Non-pigmented ciliary epithelial cell (primary cell): ENCODE data around the gene GON7.
"Not testable (repeated sequence)": the region's sequence is repeated elsewhere in the genome, so short reads cannot be mapped to it uniquely, and the experiment has no call there.

Source experiments
- DNase-seq: peaks from one replicate; pipeline ENCODE4 v3.0.0-alpha.2; 2010; ENCODE audit warnings: low read depth

The GON7 gene, protein sequence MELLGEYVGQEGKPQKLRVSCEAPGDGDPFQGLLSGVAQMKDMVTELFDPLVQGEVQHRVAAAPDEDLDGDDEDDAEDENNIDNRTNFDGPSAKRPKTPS

DNA sequence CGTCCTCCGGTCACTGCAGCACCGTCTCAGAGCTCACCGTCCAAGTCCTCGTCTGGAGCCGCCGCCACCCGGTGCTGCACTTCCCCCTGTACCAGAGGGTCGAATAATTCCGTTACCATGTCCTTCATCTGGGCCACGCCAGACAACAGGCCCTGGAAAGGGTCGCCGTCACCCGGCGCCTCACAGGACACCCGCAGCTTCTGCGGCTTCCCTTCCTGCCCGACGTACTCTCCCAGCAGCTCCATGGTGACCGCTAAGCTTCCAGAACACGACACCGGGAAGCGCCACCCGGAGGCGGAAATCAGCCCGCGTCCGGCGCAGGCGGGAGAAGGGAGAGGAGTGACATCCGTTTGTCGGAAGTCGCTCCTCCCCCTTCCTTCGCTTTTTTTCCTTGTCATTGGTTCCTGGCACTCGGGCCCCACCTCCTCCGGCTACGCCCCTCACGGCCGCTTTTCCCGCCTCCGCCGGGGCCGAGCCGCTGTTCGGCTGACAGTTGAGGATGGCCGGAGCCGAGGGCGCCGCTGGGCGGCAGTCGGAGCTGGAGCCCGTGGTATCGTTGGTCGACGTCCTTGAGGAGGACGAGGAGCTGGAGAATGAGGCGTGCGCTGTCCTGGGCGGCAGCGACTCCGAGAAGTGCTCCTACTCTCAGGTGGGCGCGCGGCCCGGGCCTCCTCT is at the start of gene GON7, which contains the start of gene UBR7:
Gene GON7 (minus strand): TSS at position 273 of the 675 bp plus-strand sequence. CDS start 28 bp downstream, at position 245.
Gene UBR7 (plus strand): TSS at position 464 of the 675 bp plus-strand sequence. CDS start 36 bp downstream, at position 500.
- DNase-seq = peak; percentile 80

DNA sequence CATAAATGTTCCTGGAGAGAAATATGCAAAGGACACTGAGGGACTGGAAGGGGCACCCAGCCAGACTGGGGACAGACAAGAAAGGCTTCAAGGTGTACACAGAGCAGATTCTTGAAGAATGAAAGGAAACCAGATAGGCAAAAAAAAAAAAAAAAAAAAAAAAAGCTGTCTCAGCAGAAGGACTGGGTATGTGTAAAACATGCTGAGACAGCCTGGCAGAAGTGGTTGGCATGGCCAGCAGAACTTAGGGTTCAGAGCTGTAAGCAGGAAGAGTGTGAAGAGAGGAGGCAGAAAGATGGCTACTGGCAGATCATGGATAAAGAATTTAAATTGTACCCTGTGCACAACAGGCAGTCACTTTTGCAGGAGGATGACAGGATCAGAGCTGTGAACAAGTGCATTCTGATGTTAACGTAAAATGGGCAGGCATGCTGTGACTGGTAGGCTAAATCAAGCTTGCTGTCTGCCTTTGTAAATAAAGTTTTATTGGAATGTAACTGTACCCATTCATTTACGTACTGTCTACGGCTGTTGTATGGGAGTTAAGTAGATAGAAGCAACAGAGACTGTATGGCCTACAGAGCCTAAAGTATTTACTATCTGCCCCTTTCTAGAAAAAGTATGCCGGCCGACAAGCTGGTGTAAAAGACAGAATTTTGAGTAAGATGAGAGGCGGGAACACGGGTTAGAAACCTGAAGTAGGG is 42.4 kb upstream of the GON7 start:
- no peak for DNase-seq

DNA sequence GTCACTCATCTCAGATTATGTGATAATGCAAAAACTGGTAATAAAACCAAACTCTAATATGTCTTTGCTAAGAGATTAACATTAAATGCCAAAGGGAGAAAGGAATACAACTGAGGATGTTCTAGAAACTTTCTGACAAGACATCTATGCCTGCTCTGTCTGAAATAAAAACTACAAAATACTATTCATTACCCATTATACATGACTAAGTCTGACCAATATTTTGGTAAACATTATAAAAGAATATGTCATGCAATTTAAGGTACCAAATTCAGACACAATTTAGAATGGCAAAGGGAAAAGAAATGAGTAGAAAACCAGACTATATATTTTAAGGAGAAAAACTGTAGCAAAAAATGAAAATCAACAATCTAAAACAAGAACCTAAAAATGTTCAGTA is 39.7 kb upstream of the GON7 start:
- DNase-seq = no peak

DNA sequence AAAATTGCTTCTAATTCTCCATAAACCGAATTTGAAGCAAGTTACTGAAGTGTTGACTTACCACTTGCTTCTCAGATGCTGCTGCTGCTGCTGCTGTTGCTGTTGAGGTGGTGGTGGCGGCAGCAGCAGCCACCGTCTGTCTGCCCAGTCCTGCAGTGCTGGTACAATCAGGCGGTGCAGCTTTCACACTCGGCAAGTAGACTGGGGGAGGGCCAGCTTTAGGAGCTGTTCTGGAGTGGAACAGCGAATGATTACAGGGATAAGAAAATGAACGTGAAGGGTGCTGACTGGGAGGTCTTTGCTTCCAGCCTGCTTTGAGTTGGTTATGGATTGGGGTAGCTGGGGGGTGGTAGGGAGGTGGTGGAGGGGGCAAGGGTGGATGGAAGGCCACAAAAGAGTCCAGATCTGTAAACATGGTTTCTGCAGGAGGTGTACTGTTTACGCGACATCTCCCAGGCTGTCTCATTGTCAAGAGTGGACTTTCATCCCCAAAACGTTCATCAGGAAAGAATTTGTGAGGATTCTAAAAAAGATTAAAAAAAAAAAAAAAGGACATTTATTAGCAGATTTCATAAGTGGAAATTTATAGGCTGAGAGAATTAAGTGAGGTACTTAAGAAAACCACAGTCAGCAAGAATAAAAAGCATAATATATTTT is 39.0 kb upstream of the GON7 start:
- DNase-seq = no peak

DNA sequence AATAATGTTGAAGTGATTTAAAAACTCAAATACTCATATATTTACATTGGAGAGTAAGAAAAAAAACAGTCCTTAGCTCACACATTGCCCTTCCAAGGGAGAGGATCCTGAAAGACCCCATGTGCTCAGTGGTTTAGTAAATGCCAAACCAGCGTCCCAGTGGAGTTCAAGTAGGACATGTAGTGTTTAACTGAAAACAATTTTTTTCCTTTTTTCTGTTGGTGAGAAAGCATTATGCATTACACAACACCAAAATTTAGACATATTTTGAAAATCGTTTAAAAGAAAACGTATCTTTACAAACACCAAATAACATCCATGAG is 33.8 kb upstream of the GON7 start:
- no peak for DNase-seq

DNA sequence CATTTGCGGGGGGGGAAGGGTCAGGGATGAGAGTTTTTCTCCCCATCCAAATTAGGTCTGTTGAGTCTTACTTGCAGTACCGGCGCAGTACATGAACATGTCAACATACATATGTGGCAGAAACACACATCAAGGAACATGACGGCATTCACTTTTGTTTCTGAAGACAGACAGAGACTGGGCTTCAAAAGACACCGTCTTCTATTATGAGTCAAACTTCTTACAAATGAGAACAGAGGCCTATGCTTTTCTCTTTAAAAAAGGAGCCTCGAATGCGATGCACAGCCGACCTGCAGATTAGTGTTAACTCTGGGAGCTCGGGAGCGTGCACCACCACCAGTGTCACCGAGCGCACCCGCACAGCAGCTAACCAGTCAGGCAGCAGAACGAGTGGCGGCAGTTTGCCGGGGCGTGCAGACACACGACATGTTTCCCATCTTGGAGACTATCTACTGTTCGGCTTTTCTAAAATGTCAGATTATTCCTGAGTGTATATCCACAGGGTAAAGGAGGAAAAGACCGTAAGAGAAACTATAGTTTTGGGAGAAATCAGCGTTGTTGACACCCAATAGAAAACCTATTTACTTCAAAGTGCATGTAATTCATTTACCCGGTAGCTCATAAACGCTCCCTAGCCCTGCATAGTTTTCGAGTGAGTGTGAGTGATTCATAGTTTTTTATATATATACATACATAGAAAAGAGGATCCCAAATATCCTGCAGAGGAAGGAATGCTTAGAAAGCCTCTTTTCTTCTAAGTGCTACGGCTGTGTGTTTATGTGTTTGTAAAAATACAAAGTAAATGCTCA is 33.2 kb upstream of the GON7 start:
- no peak for DNase-seq

DNA sequence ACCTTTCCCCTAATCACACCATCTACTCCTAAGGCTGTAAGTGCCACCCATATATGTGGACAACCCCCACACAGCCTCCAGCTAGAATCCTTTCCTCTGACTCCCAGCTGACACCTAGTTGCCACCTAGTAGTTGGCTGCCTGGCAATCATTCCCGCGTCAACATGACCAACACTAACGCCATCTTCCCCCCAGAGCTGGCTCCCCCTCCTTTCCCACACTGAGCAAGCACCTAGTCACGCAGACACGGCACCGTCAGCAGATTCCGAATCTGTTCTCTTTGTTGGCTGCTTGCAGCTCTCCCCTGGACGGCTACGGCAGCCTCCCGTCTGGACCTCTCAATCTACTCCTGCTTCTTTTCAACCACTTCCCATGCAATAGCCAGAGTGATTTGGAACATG is 27.9 kb upstream of the GON7 start:
- no peak for DNase-seq

DNA sequence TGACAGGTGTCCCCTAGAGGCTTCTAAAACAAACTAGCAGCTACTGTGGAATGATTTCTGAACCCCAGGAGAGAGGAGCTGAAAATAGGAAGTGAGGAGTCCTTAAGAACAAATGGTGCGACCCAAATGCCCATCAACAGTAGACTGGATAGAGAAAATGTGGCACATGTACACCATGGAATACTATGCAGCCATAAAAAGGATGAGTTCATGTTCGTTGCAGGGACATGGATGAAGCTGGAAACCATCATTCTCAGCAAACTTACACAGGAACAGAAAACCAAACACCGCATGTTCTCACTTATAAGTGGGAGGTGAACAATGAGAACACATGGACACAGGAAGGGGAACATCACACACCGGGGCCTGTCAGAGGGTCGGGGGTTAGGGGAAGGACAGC is 26.2 kb upstream of the GON7 start:
- not testable (repeated sequence) for DNase-seq

DNA sequence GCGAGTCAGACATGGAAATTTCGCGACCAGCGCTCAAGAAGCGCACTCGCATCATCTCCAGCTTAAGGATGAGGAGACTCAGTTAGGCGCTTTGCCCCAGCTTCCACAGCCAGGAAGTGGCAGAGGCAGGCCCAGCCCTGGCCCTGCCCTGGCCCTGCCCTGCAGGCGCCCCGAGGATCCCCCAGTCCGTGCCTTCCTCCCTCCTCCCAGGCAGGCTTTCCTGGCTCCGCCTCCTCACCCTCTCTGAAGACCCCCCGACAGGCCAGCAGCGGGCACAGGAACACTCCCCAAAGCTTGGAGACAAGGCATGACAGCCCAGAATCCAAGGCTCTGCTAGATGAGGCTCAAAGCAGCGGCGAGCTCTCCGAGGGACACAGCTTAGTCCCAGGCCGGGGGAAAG is 25.3 kb upstream of the GON7 start:
- no peak for DNase-seq

DNA sequence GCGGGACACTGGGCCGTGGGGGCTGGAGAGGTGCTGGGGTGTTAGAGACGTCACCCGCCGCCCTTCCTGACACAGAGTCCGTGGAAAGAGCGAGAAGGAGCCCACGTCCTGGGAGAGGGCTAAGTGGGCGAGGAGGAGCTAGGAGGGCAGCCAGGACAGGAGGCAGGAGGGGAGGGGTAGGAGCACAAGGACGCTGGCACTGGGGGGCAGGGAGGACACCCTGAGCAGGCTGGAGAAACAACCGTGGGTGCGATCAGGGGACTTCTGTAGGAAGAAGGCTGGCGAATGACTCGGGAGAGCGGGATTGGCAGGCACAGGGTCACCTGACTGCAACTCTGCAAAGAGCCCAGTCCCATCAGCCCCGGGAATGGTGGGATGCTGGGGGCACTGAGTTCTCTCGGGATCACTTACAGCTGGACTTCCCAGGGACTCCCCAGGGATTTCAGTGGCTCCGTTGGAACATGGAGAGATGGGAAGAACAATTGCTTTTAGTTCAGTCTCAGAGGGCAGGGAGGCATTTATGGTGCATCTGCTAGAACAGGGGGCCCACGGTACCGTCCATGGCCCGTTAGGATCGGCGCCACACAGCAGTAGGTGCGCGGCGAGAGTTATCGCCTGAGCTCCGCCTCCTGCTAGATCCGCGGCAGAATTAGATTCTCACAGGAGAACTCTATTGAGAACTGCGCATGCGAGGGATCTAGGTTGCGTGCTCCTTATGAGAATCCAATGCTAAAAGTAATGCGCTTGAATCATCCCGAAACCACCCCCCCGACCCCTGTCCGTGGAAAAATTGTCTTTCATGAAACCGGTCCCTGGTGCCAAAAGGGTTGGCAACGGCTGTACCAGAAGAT is 24.5 kb upstream of the GON7 start:
- DNase-seq = no peak

DNA sequence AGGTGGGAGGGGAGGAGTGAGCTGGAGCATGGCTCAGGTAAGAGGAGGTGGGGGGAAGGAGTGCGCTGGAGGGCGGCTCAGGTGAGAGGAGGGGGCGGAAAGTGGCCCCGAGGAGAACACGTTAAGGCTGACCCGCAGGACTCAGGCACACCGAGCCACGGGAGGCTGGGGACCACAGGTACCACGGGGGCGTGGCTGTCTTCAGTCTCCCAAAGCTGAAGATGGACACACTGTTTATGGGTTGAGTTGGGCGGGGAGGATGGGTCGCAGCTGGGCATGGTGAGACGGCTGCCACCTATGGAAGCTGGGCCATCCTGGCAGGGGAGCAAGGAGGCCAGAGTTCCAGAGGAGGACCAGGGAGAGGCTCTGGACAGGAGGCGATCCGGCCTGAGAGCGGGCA is 23.7 kb upstream of the GON7 start:
- no peak for DNase-seq

DNA sequence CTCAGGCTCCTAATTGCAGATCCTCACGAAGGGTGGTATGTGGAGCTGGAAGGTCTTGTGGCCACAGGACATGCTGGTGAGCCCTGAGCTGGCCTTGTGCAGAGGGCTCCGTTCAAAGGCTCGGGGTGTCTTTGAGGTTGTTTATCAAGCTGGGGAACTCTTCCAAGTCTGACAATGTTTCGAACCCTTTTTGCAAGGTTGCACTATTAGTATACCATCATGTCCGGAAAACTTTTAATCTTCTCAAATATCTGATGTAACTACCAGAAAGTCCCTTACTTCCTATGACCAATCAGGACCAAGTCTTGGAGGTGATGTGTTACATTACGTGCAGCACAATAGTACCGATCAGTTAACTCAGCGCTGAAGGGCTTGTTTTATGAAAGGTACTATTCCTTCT is 21.7 kb upstream of the GON7 start:
- DNase-seq = no peak

DNA sequence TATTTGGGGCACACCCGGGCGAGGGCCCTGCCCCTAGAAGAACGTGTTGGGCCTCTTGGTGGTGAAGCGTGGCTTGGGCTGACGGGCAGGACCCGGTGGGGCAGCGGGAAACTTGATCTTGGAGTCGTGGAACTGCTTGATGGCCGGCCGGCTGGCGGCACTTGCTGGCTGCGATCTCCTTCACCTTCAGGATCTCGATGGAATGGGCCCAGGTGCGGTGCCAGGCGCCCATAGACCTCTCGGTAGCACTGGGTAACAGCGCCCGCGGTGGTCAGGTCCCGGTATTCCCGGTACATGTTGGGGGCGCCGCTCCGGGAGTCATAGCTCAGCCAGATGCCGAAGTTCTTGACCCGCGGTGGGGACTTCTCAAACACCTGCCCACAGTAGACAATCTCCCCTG is 16.7 kb upstream of the GON7 start:
- no peak for DNase-seq

DNA sequence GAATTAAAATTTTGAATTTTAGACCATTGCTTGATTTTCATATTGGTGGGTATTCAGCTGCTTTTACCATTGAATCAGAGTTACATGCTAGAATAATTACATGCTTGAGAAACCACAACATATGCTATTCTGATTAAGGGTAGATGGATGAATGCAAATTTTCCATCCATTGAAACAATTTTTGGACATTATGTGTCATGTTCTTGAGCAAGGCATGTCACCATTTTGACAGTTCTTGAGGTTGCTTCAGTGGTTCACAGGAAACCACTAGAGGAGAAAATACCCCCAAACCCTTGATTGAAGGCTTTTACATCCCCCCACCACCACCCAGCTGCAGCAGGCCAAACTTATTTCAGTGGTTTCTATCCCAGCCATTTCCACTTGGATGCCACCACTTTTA is 13.6 kb upstream of the GON7 start:
- no peak for DNase-seq

DNA sequence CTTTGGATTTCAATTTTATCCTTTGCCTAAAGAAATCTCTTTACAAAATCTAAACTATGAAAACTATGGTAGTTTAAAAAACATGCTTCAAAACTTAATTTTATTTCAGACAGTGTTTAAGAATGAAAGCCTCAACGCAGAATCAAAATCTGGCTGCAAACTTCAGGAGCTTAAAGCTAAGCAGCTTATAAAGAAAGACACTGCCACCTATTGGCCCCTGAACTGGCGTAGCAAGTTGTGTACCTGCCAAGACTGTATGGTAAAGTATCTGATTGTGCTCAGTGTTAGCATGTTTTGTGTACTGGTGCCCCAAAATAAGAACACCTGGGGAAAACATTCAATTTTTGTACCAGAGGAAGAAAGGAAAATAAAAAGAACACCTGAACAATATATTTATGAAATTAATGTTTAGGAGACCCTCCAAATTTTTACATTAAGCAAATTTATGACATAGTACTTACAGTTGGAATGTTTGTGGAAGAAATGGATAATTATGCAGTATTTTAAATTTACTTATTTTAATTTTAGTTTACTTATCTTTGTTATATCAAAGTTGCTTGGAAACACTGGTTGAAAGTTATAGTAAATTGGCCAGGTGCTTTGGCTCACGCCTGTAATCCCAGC is 12.3 kb upstream of the GON7 start:
- DNase-seq = no peak

DNA sequence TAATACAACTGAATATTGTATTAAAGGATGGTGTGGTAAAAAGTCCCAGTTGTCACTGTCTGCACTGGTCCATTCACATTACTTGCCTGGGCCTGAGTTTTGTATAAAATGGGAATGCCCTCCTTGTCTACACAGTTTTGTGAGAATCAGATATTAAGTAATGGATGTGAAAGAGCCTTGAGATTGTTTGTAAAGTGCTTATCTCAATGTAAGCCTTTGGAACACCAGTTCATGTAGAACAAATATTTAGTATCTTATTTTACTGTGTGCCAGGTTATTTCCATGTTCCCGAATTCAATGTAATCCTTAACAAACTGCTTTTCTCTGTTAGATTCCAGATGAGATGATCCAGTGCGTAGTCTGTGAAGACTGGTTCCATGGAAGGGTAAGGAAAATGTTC is 7.7 kb upstream of the GON7 start:
- no peak for DNase-seq

DNA sequence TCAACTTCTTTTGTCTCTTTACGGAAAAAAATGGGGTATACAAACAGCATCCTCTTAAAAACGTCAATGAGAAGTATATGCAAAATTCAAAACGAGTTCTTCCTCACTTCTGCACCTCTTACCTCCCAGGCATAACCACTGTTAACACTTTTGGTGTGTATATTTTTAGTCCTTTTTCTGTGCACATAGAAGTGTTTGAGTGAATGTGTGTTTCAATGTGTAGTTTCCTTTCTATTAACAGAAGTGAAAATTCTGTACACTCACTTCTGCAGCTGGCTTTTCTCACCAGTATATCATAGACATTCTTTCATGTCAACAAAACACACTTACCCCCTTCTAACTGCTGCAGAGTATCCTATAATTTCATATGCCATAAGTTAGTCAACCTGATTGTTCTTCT is 5.6 kb upstream of the GON7 start:
- no peak for DNase-seq

DNA sequence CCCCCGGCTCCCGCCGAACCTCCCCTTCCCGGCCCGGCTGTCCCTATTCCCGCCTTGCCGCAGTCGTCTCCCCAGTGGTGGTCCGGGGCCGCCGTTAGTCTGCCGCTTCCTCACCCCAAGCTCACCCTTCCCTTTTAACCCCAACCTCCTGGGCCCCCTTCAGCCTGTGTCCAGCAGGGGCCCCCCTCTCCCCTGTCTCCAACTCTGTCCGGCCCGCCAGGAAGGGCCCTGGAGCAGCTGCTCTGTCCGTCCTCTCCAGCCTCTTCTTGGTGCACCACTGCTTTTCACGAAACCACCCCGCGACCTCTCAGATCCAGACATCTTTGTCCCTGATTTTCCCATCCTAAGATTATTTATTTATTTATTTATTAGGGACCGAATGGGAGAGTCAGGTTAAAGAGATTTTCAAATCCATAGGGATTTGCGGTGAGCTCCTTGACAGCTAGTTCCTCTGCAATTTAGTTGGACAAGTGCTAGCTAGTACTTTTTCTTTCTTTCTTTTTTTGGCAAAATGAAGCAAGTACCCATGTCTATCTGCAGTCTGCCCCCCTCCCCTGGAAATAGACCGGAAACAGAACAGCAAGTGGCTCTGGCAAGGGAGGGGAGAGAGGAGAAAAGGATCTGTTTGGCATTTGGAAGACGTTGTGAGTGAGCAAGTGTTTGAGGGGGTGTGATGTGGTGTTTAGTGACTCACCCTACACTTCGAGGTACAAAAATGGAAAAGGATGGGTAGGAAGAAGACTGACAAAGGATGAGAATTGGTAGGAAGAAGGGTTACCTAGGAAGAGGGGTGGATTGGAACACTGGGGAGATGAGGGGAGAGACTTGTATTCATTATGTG is 823 bp upstream of the GON7 start:
- no peak for DNase-seq

DNA sequence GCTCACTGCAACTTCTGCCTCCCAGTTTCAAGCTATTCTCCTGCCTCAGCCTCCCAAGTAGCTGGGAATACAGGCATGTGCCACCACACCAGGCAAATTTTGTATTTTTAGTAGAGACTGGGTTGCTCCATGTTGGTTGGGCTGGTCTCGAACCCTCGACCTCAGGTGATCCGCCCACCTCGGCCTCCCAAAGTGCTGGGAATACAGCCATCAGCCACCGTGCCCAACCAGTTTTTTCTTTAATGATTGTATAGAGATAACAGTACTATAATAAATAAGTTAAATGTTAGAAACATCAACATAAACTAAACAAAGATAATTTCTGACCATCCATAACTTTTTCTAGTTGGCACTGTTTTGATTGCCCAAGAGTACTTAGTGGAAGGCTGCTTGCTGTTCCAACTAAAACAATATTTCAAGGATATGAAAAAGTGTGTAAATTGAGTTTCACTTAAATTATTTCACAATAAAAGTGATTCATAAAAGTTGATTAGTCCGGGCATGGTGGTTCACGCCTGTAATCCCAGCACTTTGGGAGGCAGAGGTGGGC is 5.6 kb downstream of the GON7 start:
- no peak for DNase-seq

DNA sequence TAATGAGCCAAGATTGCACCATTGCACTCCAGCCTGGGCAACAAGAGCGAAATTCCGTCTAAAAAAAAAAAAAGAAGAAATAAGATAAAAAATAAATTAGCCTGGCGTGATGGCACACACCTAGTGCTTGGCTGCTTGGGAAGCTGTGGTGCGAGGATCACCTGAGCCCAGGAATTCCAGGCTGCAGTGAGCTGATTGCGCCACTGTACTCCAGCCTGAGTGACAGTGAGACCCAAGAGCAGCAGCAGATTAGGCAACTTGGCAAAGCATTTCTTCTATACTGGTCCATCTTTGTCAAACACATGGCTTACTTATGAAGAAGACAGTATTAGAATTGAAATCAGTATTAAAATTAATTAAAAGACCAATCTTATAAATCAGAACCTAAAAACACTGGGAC is 6.3 kb downstream of the GON7 start:
- DNase-seq = no peak
